Hepatocyte (in vitro differentiated cells): ENCODE data around the gene RPP21. TPM values are rescaled to one million over a fixed set of nuclear protein-coding genes. Genes with fewer than 3 reads are reported as not detected.

ENCODE experiments used
- DNase-seq: peaks from one replicate; pipeline ENCODE4 v3.0.0-alpha.2; 2016; ENCODE audit warnings: low spot score
- H2AFZ ChIP-seq: fragments of 200-600 bp; sonication (generic); 2 replicates; pipeline ENCODE4 v1.6.0; 2016; ENCODE audit warnings: antibody characterized with exemption, mild to moderate bottlenecking
- H3K27ac ChIP-seq: fragments of 200-600 bp; sonication (generic); 2 replicates; pipeline ENCODE4 v1.5.1; 2016; ENCODE audit warnings: mild to moderate bottlenecking
- H3K27me3 ChIP-seq: fragments of 200-600 bp; sonication (generic); 2 replicates; pipeline ENCODE4 v1.6.1; 2016
- H3K36me3 ChIP-seq: fragments of 200-600 bp; sonication (generic); replicated peaks from 2 replicates; pipeline ENCODE4 v1.5.1; 2016; ENCODE audit warnings: low read depth; ENCODE audit not compliant: insufficient read depth
- H3K4me1 ChIP-seq: fragments of 200-600 bp; sonication (generic); 2 replicates; pipeline ENCODE4 v1.5.1; 2016; ENCODE audit warnings: mild to moderate bottlenecking, moderate library complexity; ENCODE audit not compliant: insufficient read depth
- H3K4me2 ChIP-seq: fragments of 200-600 bp; sonication (generic); 2 replicates; pipeline ENCODE4 v1.6.0; 2016
- H3K4me3 ChIP-seq: fragments of 200-600 bp; sonication (generic); 2 replicates; pipeline ENCODE4 v1.5.1; 2016; ENCODE audit warnings: mild to moderate bottlenecking
- H3K79me2 ChIP-seq: fragments of 200-600 bp; sonication (generic); 2 replicates; pipeline ENCODE4 v1.6.0; 2017; ENCODE audit warnings: mild to moderate bottlenecking
- H3K9me2 ChIP-seq: fragments of 200-600 bp; sonication (generic); replicated peaks from 2 replicates; pipeline ENCODE4 v1.6.0; 2017; ENCODE audit warnings: mild to moderate bottlenecking; ENCODE audit not compliant: insufficient read depth
- H3K9me3 ChIP-seq: fragments of 200-600 bp; sonication (generic); 2 replicates; pipeline ENCODE4 v1.5.1; 2016; ENCODE audit warnings: low read depth, mild to moderate bottlenecking
- H4K20me1 ChIP-seq: fragments of 200-600 bp; sonication (generic); 2 replicates; pipeline ENCODE4 v1.6.0; 2016; ENCODE audit warnings: mild to moderate bottlenecking; ENCODE audit not compliant: insufficient read depth, poor library complexity, severe bottlenecking
- EZH2 ChIP-seq: fragments of 200-600 bp; sonication (generic); IDR thresholded peaks from 2 replicates; pipeline ENCODE4 v1.6.1; 2016; ENCODE audit warnings: antibody characterized with exemption, mild to moderate bottlenecking, borderline replicate concordance
- EZH2phosphoT487 ChIP-seq: fragments of 200-600 bp; sonication (generic); IDR thresholded peaks from one replicate; pipeline ENCODE4 v1.6.1; 2018; ENCODE audit warnings: antibody characterized with exemption, mild to moderate bottlenecking, low read depth, moderate library complexity; ENCODE audit not compliant: unreplicated experiment, severe bottlenecking
- whole genome bisulfite sequencing: methylation state at CpG from one replicate; pipeline ENCODE4 v1.1.6; 2016; ENCODE audit warnings: low lambda C conversion rate; ENCODE audit errors: missing lambda C conversion rate; 5-methylcytosine and 5-hydroxymethylcytosine counted together
- polyA plus RNA-seq: library from polyadenylated mRNA; unstranded; fragments of >200 nt; fragmentation: Nextera tagmentation; extraction: Ambion mirVana; gene quantifications from 2 replicates; pipeline ENCODE4 v1.2.1, GENCODE V29; 2016
- total RNA-seq: library from RNA; depleted of rRNA; stranded (reverse); fragments of >200 nt; gene quantifications from 2 replicates; pipeline ENCODE4 v1.2.3, GENCODE V29; 2014
- TF ChIP-seq, protein P1 (sequence below): fragments of 200-600 bp; sonication (generic); IDR thresholded peaks from 2 replicates; pipeline ENCODE4 v1.5.1; 2016; ENCODE audit warnings: antibody characterized with exemption, mild to moderate bottlenecking; ENCODE audit not compliant: poor library complexity

The RPP21 gene
- total and polyA plus RNA-seq, 2 experiments from 2014 or later = 40.8 to 87.2 TPM

DNA sequence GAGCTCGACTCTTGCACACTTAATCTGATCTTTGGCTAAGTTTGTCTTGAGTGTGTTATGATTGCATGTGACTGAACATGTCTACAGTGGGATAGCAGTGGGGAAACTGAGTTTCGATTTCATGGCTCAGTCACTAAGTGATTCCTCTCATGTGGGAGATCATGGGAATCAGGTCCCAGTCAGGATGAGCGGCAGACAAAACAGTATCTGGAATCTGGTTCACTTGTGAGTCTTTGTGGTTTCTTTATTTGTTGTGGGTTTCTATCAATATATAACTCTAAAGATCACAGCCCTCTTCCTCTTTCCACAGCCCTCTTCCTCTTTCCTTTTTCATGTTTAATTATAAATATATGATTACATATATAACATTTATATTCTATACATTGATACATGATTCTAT is 4.0 kb downstream of the RPP21 start:
- no peaks in the 10 kb centered on the region for H3K9me3 ChIP-seq
- DNase-seq = no peak
- H3K4me1 ChIP-seq = peaks cover 5% of the 10 kb centered on the region
- H3K27ac ChIP-seq = no peak overlapping the region
- H2AFZ ChIP-seq = no peak overlapping the region
- no peaks in the 10 kb centered on the region for H4K20me1 ChIP-seq
- H3K79me2 ChIP-seq = peaks cover 7% of the 10 kb centered on the region
- no peak overlapping the region for H3K4me3 ChIP-seq
- no peak overlapping the region for H3K4me2 ChIP-seq
- TF ChIP-seq EZH2 (no peak), EZH2phosphoT487 (no peak)
- TF ChIP-seq, protein P1, sequence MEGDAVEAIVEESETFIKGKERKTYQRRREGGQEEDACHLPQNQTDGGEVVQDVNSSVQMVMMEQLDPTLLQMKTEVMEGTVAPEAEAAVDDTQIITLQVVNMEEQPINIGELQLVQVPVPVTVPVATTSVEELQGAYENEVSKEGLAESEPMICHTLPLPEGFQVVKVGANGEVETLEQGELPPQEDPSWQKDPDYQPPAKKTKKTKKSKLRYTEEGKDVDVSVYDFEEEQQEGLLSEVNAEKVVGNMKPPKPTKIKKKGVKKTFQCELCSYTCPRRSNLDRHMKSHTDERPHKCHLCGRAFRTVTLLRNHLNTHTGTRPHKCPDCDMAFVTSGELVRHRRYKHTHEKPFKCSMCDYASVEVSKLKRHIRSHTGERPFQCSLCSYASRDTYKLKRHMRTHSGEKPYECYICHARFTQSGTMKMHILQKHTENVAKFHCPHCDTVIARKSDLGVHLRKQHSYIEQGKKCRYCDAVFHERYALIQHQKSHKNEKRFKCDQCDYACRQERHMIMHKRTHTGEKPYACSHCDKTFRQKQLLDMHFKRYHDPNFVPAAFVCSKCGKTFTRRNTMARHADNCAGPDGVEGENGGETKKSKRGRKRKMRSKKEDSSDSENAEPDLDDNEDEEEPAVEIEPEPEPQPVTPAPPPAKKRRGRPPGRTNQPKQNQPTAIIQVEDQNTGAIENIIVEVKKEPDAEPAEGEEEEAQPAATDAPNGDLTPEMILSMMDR = no peak
- H3K36me3 ChIP-seq = no peaks in the 10 kb centered on the region
- WGBS = 89% methylated on average over 3 of the region's 3 CpGs
- H3K27me3 ChIP-seq = no peaks in the 10 kb centered on the region
- H3K9me2 ChIP-seq = no peaks in the 10 kb centered on the region

DNA sequence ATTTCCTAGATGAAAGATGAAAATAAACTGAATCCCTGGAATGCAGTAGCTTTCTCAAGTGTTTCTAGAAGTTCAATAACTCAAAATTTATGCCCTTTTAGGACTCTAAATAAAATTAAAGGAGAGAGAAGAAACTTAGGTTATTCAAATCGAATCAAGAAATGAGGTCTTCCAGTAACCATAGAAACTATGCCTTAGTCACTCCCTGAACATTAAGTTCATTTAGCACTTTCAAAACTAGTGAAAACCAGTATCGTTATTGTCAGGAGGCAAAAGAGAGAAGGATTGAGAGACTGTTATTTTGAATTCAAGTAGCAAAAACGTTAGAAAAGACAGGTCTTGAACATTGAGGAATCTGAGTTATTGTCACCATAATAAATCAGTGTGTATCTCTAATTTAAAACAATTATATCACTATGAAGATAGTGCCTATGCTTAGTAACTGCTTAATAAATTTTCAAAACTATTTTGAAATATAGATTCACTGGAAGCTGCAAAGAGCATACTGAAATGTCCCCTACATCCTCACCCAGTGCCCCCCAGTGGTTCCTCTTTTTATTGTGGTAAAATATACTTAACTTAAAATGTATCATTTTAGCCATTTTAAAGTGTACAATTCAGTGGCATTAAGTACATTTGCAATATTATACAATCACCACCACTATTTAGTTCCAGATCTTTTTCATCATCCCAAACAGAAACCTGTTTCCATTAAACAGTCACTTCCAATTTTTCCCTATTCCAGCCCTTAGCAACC is 4.6 kb downstream of the RPP21 start:
- Histone ChIP-seq H3K9me2 (no peaks in the 10 kb centered on the region), H3K4me3 (no peak overlapping the region), H3K36me3 (no peaks in the 10 kb centered on the region), H3K27me3 (no peaks in the 10 kb centered on the region), H3K79me2 (peaks cover 7% of the 10 kb centered on the region), H3K4me2 (no peak overlapping the region), H3K9me3 (no peaks in the 10 kb centered on the region), H4K20me1 (no peaks in the 10 kb centered on the region), H3K4me1 (peaks cover 5% of the 10 kb centered on the region), H2AFZ (no peak overlapping the region), H3K27ac (no peak overlapping the region)
- DNase-seq = no peak
- 87% methylated on average over 3 of the region's 3 CpGs for WGBS
- TF ChIP-seq EZH2 = no peak
- TF ChIP-seq EZH2phosphoT487 = no peak
- TF ChIP-seq, protein P1 = no peak

DNA sequence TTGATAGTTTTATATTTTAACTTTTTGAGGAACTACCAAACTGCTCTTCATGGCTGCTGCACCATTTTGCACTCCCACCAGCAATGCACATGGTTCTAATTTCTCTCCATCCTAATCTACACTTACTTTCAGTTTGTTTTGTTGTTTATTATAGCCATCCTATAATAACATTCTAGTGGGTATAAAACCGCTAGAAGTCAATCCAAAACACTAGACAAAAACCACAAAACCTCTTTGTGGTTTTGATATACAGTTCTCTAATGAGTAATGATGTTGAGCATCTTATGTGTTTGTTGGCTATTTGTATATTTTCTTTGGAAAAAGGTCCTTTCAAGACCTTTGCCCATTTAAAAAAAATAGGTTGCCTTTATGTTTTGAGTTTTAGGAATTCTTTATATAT is 5.6 kb downstream of the RPP21 start:
- Histone ChIP-seq H3K4me2 (no peak overlapping the region), H2AFZ (no peak overlapping the region), H3K36me3 (no peaks in the 10 kb centered on the region), H3K4me3 (no peak overlapping the region), H3K9me3 (no peaks in the 10 kb centered on the region), H3K27ac (no peak overlapping the region), H3K79me2 (peaks cover 7% of the 10 kb centered on the region), H3K4me1 (peaks cover 5% of the 10 kb centered on the region), H4K20me1 (no peaks in the 10 kb centered on the region), H3K9me2 (no peaks in the 10 kb centered on the region), H3K27me3 (no peaks in the 10 kb centered on the region)
- no peak for DNase-seq
- WGBS = 62% methylated on average over 1 of the region's 1 CpG
- TF ChIP-seq, protein P1 = no peak
- no peak for TF ChIP-seq EZH2
- no peak for TF ChIP-seq EZH2phosphoT487
